HG02938 (cell line): ENCODE data around the gene BMP7.

ENCODE experiments used
- ATAC-seq: cut with Tn5 transposase; IDR thresholded peaks from one replicate; pipeline ENCODE4 v1.9.1; 2021; ENCODE audit warnings: mild to moderate bottlenecking, moderate library complexity; ENCODE audit not compliant: unreplicated experiment

The BMP7 gene

GRCh38 chr20:57234556-57235251 is 31.7 kb downstream of the BMP7 start:
- no peak for ATAC-seq

- ATAC-seq, result no peak
Measured at GRCh38 chr20:57231951-57232428, 34.5 kb downstream of the BMP7 start.

GRCh38 chr20:57231161-57231560 is 35.3 kb downstream of the BMP7 start:
- ATAC-seq, result no peak

- ATAC-seq, result no peak
Measured at GRCh38 chr20:57230247-57230646, 36.2 kb downstream of the BMP7 start.

- ATAC-seq, result no peak
Measured at GRCh38 chr20:57229490-57229889, 37.0 kb downstream of the BMP7 start.

- ATAC-seq, result no peak
Measured at GRCh38 chr20:57225830-57226229, 40.6 kb downstream of the BMP7 start.

- ATAC-seq, result no peak
Measured at GRCh38 chr20:57225197-57225733, 41.2 kb downstream of the BMP7 start.

GRCh38 chr20:57224641-57225138 is 41.8 kb downstream of the BMP7 start:
- ATAC-seq, result no peak

- no peak for ATAC-seq
Measured at GRCh38 chr20:57223648-57224489, 42.6 kb downstream of the BMP7 start.

GRCh38 chr20:57222631-57222950 is 43.9 kb downstream of the BMP7 start:
- no peak for ATAC-seq

- no peak for ATAC-seq
Measured at GRCh38 chr20:57221916-57222630, 44.4 kb downstream of the BMP7 start.

- no peak for ATAC-seq
Measured at GRCh38 chr20:57220337-57221145, 45.9 kb downstream of the BMP7 start.

- ATAC-seq, result no peak
Measured at GRCh38 chr20:57219071-57219677, 47.3 kb downstream of the BMP7 start.

GRCh38 chr20:57218489-57218888 is 48.0 kb downstream of the BMP7 start:
- ATAC-seq, result no peak

- no peak for ATAC-seq
Measured at GRCh38 chr20:57217802-57218201, 48.6 kb downstream of the BMP7 start.

GRCh38 chr20:57216669-57217068 is 49.8 kb downstream of the BMP7 start:
- ATAC-seq, result no peak

GRCh38 chr20:57215826-57216471 is 50.5 kb downstream of the BMP7 start:
- ATAC-seq, result no peak

- no peak for ATAC-seq
Measured at GRCh38 chr20:57215426-57215825, 51.0 kb downstream of the BMP7 start.

- no peak for ATAC-seq
Measured at GRCh38 chr20:57214948-57215347, 51.5 kb downstream of the BMP7 start.
